HepG2 (cell line): Measurements from ENCODE around the gene TACC3. TPM values are rescaled to one million over a fixed set of nuclear protein-coding genes. Genes with fewer than 3 reads are reported as not detected.
A peak's percentile ranks its signal among the peaks of the same experiment; 100 is the strongest.

Source experiments
- ATAC-seq: fragments of 200-7000 bp; cut with Tn5 transposase; 3 replicates; pipeline ENCODE4 v1.9.1; 2020; ENCODE audit warnings: mild to moderate bottlenecking, moderate library complexity
- BruUV-seq: library from RNA; stranded (reverse); fragments of 400-500 nt; replicated peaks from 2 replicates; lab custom pipeline; 2021; lab: Mats Ljungman, UMichigan
- CTCF ChIA-PET: fragments of 300-600 bp; formaldehyde crosslinking; extraction: SDS; loops from one replicate; lab custom pipeline; 2021; ENCODE audit warnings: low total read pairs, inconsistent platforms, low intra/inter-chr PET ratio; lab: Yijun Ruan, JAX
- POLR2A ChIA-PET: fragments of 350-600 bp; sonication (Branson Sonifier 250); formaldehyde crosslinking; loops from one replicate; lab custom pipeline; 2020; ENCODE audit warnings: antibody characterized with exemption, inconsistent platforms; lab: Yijun Ruan, JAX
- DNase-seq: peaks from one replicate; pipeline ENCODE4 v3.0.0-alpha.2; 2015; ENCODE audit warnings: low spot score
- FAIRE-seq: peaks from 3 replicates; lab custom pipeline; 2011; peaks lifted over from hg19 to GRCh38; lab: Jason Lieb, UNC
- H2AFZ ChIP-seq: one replicate; pipeline ENCODE4 v1.6.1; 2011; ENCODE audit warnings: low read length, inconsistent platforms
- H3K27ac ChIP-seq: fragments of 300-600 bp; 3 replicates; pipeline ENCODE4 v1.8.0; 2011; ENCODE audit warnings: mixed run types, mild to moderate bottlenecking, mixed read lengths, low read length, inconsistent platforms; ENCODE audit not compliant: insufficient read depth; ENCODE audit errors: extremely low read length
- H3K27me3 ChIP-seq, 2 experiments: fragments of 200-600 bp in 1 of 2; 2 replicates in 1 of 2; 3 replicates in 1 of 2; pipeline versions ENCODE4 v1.6.0 to v1.8.0; 2011; ENCODE audit warnings: low read length in 2 of 2, mild to moderate bottlenecking in 2 of 2, moderate library complexity in 2 of 2, inconsistent platforms in 1 of 2; ENCODE audit not compliant: insufficient read depth in 2 of 2, control insufficient read depth in 1 of 2
- H3K36me3 ChIP-seq, 2 experiments: fragments of 200-600 bp in 1 of 2; replicated peaks in 1 of 2; 2 replicates in 1 of 2; 3 replicates in 1 of 2; pipeline versions ENCODE4 v1.5.1 to v1.8.0; 2011; ENCODE audit warnings: low read length in 2 of 2, inconsistent platforms in 1 of 2; ENCODE audit not compliant: insufficient read depth in 2 of 2, control insufficient read depth in 1 of 2
- H3K4me1 ChIP-seq: 2 replicates; pipeline ENCODE4 v1.5.1; 2012; ENCODE audit warnings: low read length, inconsistent platforms; ENCODE audit not compliant: insufficient read depth
- H3K4me2 ChIP-seq: 2 replicates; pipeline ENCODE4 v1.6.0; 2011; ENCODE audit warnings: low read depth, low read length, inconsistent platforms
- H3K4me3 ChIP-seq, 3 experiments: fragments of 200-600 bp in 1 of 3; sonication (generic), shearing (Covaris generic) in 1 of 3; replicated peaks in 1 of 3; 2 replicates each; pipeline ENCODE4 v1.5.1; 2011 to 2016; ENCODE audit warnings: low read length in 3 of 3, inconsistent platforms in 2 of 3, low read depth in 2 of 3, mild to moderate bottlenecking in 2 of 3, control low read depth in 1 of 3, mixed read lengths in 1 of 3; ENCODE audit not compliant: insufficient read depth in 1 of 3
- H3K79me2 ChIP-seq: one replicate; pipeline ENCODE4 v1.6.1; 2011; ENCODE audit warnings: low read length, inconsistent platforms; ENCODE audit not compliant: insufficient read depth
- H3K9ac ChIP-seq: 2 replicates; pipeline ENCODE4 v1.6.0; 2011; ENCODE audit warnings: mild to moderate bottlenecking, low read depth, low read length, inconsistent platforms; ENCODE audit not compliant: insufficient read depth
- H3K9me3 ChIP-seq: 2 replicates; pipeline ENCODE4 v1.5.1; 2012; ENCODE audit warnings: mild to moderate bottlenecking, low read length
- H4K20me1 ChIP-seq: 2 replicates; pipeline ENCODE4 v1.6.0; 2011; ENCODE audit warnings: inconsistent platforms, mild to moderate bottlenecking, low read length, moderate library complexity; ENCODE audit not compliant: insufficient read depth
- CTCF ChIP-seq: sonication (generic); formaldehyde crosslinking; IDR thresholded peaks from 2 replicates; pipeline ENCODE4 v1.5.0; 2020; ENCODE audit warnings: mild to moderate bottlenecking, missing genetic modification reagents, moderate library complexity
- PHF21A ChIP-seq: sonication (generic); formaldehyde crosslinking; IDR thresholded peaks from 2 replicates; pipeline ENCODE4 v1.5.0; 2020; ENCODE audit warnings: mild to moderate bottlenecking, missing genetic modification reagents
- SALL1 ChIP-seq: sonication (generic); formaldehyde crosslinking; IDR thresholded peaks from 2 replicates; pipeline ENCODE4 v1.8.0; 2022; ENCODE audit warnings: mild to moderate bottlenecking, missing genetic modification reagents
- SAP130 ChIP-seq: IDR thresholded peaks from 2 replicates; pipeline ENCODE4 v1.6.1; 2016; ENCODE audit warnings: low read depth
- SIN3A ChIP-seq: IDR thresholded peaks from 2 replicates; pipeline ENCODE4 v1.6.1; 2011; ENCODE audit warnings: low read depth, mild to moderate bottlenecking, control low read depth, low read length, borderline replicate concordance
- STAT6 ChIP-seq: sonication (generic); formaldehyde crosslinking; IDR thresholded peaks from 2 replicates; pipeline ENCODE4 v1.4.0; 2020; ENCODE audit warnings: missing genetic modification reagents, mild to moderate bottlenecking, borderline replicate concordance
- ZFX ChIP-seq: sonication (generic); formaldehyde crosslinking; IDR thresholded peaks from 2 replicates; pipeline ENCODE4 v1.4.0; 2020; ENCODE audit warnings: mild to moderate bottlenecking, low read depth, missing genetic modification reagents, moderate library complexity
- ZFY ChIP-seq: sonication (generic); formaldehyde crosslinking; IDR thresholded peaks from 2 replicates; pipeline ENCODE4 v1.4.0; 2020; ENCODE audit warnings: missing genetic modification reagents
- ZNF136 ChIP-seq: sonication (generic); formaldehyde crosslinking; IDR thresholded peaks from 2 replicates; pipeline ENCODE4 v1.8.1; 2022; ENCODE audit warnings: low read depth, mild to moderate bottlenecking, moderate library complexity, missing genetic modification reagents
- ZNF296 ChIP-seq: sonication (generic); formaldehyde crosslinking; conservative IDR thresholded peaks from 2 replicates; pipeline ENCODE4 v1.5.0; 2020; ENCODE audit warnings: mild to moderate bottlenecking, missing genetic modification reagents
- ZNF883 ChIP-seq: sonication (generic); formaldehyde crosslinking; IDR thresholded peaks from 2 replicates; pipeline ENCODE4 v1.5.1; 2020; ENCODE audit warnings: mild to moderate bottlenecking, missing genetic modification reagents; ENCODE audit errors: not compliant biosample characterization
- ZSCAN21 ChIP-seq: sonication (generic); formaldehyde crosslinking; IDR thresholded peaks from 2 replicates; pipeline ENCODE4 v1.8.0; 2022; ENCODE audit warnings: mild to moderate bottlenecking, missing genetic modification reagents, moderate library complexity, borderline replicate concordance
- WGBS: methylation state at CpG from one replicate; pipeline ENCODE4 v1.1.6; 2017; ENCODE audit warnings: low lambda C conversion rate; 5-methylcytosine and 5-hydroxymethylcytosine counted together
- in situ Hi-C: cut with HindIII; loops from 2 replicates; pipeline ENCODE4 v1.10.0; 2017; ENCODE audit warnings: low pct_unique_long_range_greater_than_20kb; ENCODE audit not compliant: extremely low pct_ligation_motif_present
- intact Hi-C: fragments of 100-400 bp; cut with micrococcal nuclease; formaldehyde crosslinking; loops from one replicate; pipeline ENCODE4 v1.10.0; 2022; ENCODE audit not compliant: unreplicated experiment
- polyA plus RNA-seq, 8 experiments: library from polyadenylated mRNA; depleted of rRNA in 3 of 8; stranded (reverse) in 7 of 8; unstranded in 1 of 8; fragments of >200 nt; fragmentation: Illumina TruSeq in 4 of 8; extraction: Trizol in 4 of 8; gene quantifications; 2 replicates each; pipeline versions ENCODE4 v1.2.1 to v1.2.3, GENCODE V29; 2011 to 2016; ENCODE audit warnings: low read depth in 4 of 8, missing spikeins in 1 of 8, mixed read lengths in 1 of 8; ENCODE audit not compliant: insufficient read depth in 1 of 8
- total RNA-seq, 5 experiments: library from RNA; depleted of rRNA; stranded (reverse); fragments of >200 nt; fragmentation: Illumina TruSeq; extraction: Trizol; gene quantifications; 2 replicates each; pipeline ENCODE4 v1.2.3, GENCODE V29; 2016; ENCODE audit warnings: low read depth in 1 of 5
- TF ChIP-seq, protein P1 (sequence below): sonication (generic); formaldehyde crosslinking; IDR thresholded peaks from 2 replicates; pipeline ENCODE4 v1.9.0; 2022; ENCODE audit warnings: missing genetic modification reagents, mild to moderate bottlenecking, borderline replicate concordance
- TF ChIP-seq, protein P2 (sequence below): sonication (generic); formaldehyde crosslinking; conservative IDR thresholded peaks from 2 replicates; pipeline ENCODE4 v1.8.1; 2023; ENCODE audit warnings: missing genetic modification reagents

TACC3 gene
- total and polyA plus RNA-seq, 2 of the 13 experiments (the other 11 are each of a cell fraction or from before 2014, with no cell fraction given): 20.3 to 21.2 TPM

- WGBS: 6% methylated on average over 18 of the region's 18 CpGs
- Histone ChIP-seq H3K4me2 (peak overlapping the region; percentile 94), H3K27ac (peak overlapping the region; percentile 58), H3K27me3 (no peaks in the 10 kb centered on the region), H3K4me3 (peak overlapping the region; percentile 86 to 94 (median 92)), H2AFZ (no peak overlapping the region), H3K4me1 (peaks cover 45% of the 10 kb centered on the region), H4K20me1 (peaks cover 3% of the 10 kb centered on the region; the same call in 1 of the 2 replicates), H3K79me2 (peaks cover 33% of the 10 kb centered on the region), H3K9me3 (no peaks in the 10 kb centered on the region), H3K36me3 (peaks cover 7 to 33% of the 10 kb centered on the region in 2 experiments; a peak in 4 of 5 replicates), H3K9ac (peak overlapping the region; percentile 80)
- DNase-seq (no peak), FAIRE-seq (no peak), ATAC-seq (peak; percentile 26)
- BruUV-seq: no TSS peak
- ChIA-PET POLR2A (interaction anchor here (0.7 to 3.3 kb wide), 2 partner anchors 11 to 29 kb away, joined by 3 to 31 read pairs; partner anchors contain the start of gene SLBP), CTCF (no interaction called here)
- intact Hi-C loops: no loop called here
- in situ Hi-C loops: no loop called here
- TF ChIP-seq ZNF883 (CRISPR knock-in tag): peak; percentile 2
- TF ChIP-seq PHF21A: peak; percentile 50; the same call in 1 of the 2 replicates
- 0 out of 2 replicates have a peak, but pooled peaks have one; percentile 32 for TF ChIP-seq SIN3A
- peak; percentile 50 for TF ChIP-seq ZFX (CRISPR knock-in tag)
- peak; percentile 13; the same call in 1 of the 2 replicates for TF ChIP-seq SALL1 (CRISPR knock-in tag)
- TF ChIP-seq ZNF136: no peak
- TF ChIP-seq STAT6 (CRISPR knock-in tag): no peak
- TF ChIP-seq SAP130 (CRISPR knock-in tag): peak; percentile 58
- peak; percentile 10; the same call in 1 of the 2 replicates for TF ChIP-seq ZFY (CRISPR knock-in tag)
- TF ChIP-seq ZSCAN21 (CRISPR knock-in tag): no peak
- TF ChIP-seq, protein P1, sequence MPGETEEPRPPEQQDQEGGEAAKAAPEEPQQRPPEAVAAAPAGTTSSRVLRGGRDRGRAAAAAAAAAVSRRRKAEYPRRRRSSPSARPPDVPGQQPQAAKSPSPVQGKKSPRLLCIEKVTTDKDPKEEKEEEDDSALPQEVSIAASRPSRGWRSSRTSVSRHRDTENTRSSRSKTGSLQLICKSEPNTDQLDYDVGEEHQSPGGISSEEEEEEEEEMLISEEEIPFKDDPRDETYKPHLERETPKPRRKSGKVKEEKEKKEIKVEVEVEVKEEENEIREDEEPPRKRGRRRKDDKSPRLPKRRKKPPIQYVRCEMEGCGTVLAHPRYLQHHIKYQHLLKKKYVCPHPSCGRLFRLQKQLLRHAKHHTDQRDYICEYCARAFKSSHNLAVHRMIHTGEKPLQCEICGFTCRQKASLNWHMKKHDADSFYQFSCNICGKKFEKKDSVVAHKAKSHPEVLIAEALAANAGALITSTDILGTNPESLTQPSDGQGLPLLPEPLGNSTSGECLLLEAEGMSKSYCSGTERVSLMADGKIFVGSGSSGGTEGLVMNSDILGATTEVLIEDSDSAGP (CRISPR knock-in tag): peak; percentile 22; the same call in 1 of the 2 replicates
- TF ChIP-seq ZNF296 (CRISPR knock-in tag): 0 out of 2 replicates have a peak, but pooled peaks have one; percentile 26
- TF ChIP-seq, protein P2, sequence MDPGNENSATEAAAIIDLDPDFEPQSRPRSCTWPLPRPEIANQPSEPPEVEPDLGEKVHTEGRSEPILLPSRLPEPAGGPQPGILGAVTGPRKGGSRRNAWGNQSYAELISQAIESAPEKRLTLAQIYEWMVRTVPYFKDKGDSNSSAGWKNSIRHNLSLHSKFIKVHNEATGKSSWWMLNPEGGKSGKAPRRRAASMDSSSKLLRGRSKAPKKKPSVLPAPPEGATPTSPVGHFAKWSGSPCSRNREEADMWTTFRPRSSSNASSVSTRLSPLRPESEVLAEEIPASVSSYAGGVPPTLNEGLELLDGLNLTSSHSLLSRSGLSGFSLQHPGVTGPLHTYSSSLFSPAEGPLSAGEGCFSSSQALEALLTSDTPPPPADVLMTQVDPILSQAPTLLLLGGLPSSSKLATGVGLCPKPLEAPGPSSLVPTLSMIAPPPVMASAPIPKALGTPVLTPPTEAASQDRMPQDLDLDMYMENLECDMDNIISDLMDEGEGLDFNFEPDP (CRISPR knock-in tag): no peak
- TF ChIP-seq CTCF (CRISPR knock-in tag): peak; percentile 45
Observed at GRCh38 chr4:1722551-1723118, 1.3 kb downstream of the TACC3 start.
